AG10803 (cell line): ENCODE measurements around the gene GNAS-AS1.
"Not testable (repeated sequence)": the region's sequence is repeated elsewhere in the genome, so short reads cannot be mapped to it uniquely, and the experiment has no call there.

Source experiments
- DNase-seq: peaks from one replicate; pipeline ENCODE4 v3.0.0; 2010; ENCODE audit warnings: low read depth
- H3K4me3 ChIP-seq: 2 replicates; pipeline ENCODE4 v1.5.1; 2011; ENCODE audit warnings: mild to moderate bottlenecking, low read length, control low read depth
- TF ChIP-seq, protein P1 (sequence below): conservative IDR thresholded peaks from 2 replicates; pipeline ENCODE4 v1.5.1; 2011; ENCODE audit warnings: mild to moderate bottlenecking, low read length, control low read depth, inconsistent platforms

The GNAS-AS1 gene

DNA sequence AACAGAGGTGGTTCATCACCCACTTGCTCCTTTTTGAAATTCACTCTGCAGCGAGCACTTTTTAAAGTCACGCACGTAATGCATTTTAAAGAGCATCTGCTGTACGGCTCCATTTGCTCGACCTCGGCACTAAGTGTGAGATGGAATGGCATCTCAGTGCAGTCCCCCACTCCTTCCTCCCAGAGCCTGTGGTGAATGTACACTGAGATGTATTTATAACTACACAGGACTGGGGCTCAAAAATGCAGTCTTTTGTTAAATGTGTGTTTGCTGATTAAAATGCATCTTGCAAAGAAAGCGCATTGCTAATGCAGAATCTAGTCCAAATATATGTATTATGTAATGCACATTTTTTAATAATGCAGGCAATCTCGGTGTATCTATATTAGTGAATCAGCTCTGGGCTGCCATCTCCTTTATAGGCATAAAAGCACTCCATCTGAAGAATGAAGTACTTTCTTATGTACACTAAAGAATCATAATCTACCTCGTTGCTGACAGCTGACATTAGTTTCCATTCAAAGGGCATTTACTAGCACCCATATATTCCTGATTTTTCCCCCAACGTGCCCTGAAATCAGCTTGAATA, 14.0 kb downstream of the GNAS-AS1 start:
- TF ChIP-seq, protein P1, sequence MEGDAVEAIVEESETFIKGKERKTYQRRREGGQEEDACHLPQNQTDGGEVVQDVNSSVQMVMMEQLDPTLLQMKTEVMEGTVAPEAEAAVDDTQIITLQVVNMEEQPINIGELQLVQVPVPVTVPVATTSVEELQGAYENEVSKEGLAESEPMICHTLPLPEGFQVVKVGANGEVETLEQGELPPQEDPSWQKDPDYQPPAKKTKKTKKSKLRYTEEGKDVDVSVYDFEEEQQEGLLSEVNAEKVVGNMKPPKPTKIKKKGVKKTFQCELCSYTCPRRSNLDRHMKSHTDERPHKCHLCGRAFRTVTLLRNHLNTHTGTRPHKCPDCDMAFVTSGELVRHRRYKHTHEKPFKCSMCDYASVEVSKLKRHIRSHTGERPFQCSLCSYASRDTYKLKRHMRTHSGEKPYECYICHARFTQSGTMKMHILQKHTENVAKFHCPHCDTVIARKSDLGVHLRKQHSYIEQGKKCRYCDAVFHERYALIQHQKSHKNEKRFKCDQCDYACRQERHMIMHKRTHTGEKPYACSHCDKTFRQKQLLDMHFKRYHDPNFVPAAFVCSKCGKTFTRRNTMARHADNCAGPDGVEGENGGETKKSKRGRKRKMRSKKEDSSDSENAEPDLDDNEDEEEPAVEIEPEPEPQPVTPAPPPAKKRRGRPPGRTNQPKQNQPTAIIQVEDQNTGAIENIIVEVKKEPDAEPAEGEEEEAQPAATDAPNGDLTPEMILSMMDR: no peak
- H3K4me3 ChIP-seq: no peak overlapping the region
- no peak for DNase-seq

DNA sequence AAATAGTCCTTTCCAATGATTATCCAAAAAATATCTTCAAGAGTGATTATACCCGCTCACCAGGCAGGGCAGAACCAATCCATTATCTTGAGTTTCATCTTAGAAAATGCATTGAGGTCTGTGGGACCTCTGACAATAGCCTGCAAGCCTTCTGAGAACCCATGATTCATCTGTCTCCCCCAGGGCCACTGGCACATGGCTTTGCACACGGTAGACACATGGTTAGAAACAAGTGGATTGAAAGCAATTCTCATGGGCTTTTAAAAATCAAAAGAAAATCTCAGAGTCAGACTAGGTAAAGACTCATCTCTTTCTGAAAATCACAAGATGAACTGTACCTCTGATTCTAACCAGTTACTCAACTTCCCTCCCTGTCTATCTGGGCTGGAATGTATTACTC, 15.5 kb downstream of the GNAS-AS1 start:
- TF ChIP-seq, protein P1: no peak
- DNase-seq: no peak
- H3K4me3 ChIP-seq: no peak overlapping the region

DNA sequence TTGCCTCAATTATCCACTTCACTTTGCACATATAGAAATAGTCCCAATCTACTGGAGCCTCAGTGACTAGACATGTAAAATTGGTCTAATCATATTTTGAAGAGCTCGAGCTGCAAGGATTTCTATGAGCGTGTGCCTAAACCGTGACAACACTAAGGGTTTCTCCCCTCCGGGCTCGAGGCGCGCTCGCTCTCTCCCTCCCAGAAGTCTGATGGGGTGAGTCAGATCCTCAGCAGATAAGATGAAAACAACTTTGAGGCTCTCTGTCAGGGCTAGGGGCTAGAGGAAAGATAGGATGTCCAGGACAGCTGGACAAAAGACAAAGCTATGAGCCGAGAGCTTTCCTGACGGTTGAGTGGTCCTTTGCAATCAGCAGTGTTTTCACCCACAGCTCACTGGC, 16.8 kb downstream of the GNAS-AS1 start:
- TF ChIP-seq, protein P1: no peak
- no peak for DNase-seq

DNA sequence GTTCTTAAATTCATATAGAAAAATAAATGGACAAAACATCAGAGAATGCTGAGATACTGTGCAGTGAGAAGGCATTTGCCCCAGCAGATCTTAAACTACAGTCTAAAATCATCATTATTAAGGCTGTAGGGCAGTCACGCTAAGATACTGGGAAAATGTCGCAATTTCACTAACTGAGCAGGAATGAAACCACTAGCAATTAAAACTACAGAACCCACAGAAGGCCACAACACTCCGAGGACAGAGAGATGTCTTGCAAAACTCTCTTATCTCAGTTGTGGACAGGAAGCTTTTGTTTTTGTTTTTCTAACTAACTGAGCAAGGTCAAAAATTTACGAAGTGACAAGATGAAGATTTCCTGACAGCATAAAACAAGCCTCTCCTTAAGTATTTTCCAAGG, 18.2 kb downstream of the GNAS-AS1 start:
- DNase-seq: no peak
- TF ChIP-seq, protein P1: no peak
- H3K4me3 ChIP-seq: no peak overlapping the region

More for the DNA sequence above, 16.8 kb downstream of the GNAS-AS1 start:
- no peak overlapping the region for H3K4me3 ChIP-seq

DNA sequence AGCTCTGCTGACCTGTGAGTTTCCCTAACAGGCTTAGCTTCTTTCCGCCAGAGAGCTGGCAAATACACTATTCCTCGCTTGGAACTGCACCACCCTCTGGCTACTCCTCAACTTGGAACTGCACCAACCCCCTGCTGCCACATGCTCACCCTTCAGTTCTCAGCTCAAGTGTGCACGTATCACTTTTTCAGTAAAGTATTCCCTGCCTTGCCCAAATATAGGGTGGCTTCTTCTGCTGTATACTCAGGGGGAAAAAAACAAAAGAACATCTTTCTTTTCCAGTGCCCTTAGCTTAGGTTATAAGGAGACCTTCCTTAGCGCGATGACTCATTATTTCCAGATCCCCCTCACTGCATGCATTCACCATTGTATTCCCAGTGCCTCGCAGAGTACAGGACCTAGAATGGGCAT, 21.2 kb downstream of the GNAS-AS1 start:
- TF ChIP-seq, protein P1: no peak
- no peak overlapping the region for H3K4me3 ChIP-seq
- peak; percentile 34 for DNase-seq

DNA sequence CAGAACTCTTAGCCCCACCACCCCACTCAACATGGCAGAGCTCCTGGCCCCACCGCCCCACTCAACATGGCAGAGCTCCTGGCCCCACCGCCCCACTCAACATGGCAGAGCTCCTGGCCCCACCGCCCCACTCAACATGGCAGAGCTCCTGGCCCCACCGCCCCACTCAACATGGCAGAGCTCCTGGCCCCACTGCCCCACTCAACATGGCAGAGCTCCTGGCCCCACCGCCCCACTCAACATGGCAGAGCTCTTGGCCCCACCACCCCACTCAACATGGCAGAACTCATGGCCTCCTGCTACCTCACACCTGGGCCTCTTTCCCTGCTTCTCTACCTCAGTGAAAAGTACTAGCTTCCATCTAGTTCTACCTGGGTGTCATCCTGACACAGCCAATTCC, 21.9 kb downstream of the GNAS-AS1 start:
- DNase-seq, H3K4me3 ChIP-seq: not testable (repeated sequence)

DNA sequence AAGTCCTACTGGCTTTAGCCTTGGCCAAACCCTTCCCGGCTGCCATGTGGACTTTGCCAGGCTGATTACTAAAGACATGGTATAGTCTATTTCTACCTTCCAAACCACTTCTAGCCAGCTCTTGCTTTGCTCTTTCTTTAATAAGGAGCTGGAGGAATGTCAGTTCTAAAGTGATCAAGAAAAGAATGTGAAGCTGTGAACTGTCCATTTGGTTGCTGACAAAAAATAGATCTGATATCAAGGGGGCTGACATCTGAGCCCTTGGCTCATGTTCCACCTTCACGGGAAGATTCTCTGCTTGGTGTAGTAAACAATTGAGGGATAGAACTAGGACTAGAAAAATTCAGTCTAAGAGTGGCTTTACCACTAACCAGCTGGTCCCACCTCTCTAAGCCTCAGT, 22.6 kb downstream of the GNAS-AS1 start:
- H3K4me3 ChIP-seq: no peak overlapping the region
- TF ChIP-seq, protein P1: no peak
- no peak for DNase-seq

DNA sequence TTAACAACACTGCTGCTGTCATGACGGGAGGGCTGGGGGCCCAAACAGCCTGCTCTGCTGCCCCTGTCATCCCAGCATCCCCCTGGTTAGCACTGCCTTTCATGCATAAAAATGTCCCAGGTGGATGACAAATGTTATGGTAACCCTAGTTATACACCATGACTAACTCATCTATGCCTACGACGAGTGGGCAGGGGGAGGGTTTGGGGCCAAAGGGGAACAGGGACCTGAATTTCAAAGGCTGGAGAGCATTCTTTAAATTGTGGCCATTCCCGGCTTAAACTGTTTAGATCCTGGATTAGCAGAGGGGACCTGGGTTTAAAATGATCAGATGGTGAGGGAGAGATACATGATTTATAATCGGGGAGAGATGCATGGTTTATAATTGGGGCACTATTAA, 24.4 kb downstream of the GNAS-AS1 start:
- no peak for DNase-seq
- TF ChIP-seq, protein P1: no peak
- no peak overlapping the region for H3K4me3 ChIP-seq
